ENCODE data around the gene PRKCH. TPM values are rescaled to one million over a fixed set of nuclear protein-coding genes. Genes with fewer than 3 reads are reported as not detected.

Gene PRKCH
- total and polyA plus RNA-seq, 2 donors (not counting 3 experiments of a cell fraction or from before 2014, with no cell fraction given): 97.7 to 103 TPM

DNA sequence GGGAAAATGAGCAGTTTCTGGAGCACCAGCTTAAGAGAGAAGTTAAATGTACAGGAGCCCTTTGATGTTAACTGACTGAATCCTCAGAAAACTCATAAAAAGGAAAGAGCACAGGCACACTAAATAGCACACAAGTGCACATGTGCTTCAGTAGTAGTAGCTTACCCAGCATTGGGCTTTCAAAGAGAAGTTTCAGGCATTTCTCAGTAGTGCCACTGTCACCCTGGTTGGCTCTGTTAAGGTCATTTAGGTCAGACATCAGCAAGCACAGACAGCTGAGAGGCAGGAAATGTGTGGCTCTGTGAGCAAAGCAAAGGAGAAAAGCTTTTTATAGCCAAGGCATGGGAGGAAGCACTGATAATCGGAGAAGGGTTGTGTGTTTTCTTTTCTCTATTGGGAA lies 277.6 kb downstream of the PRKCH start:
- Histone ChIP-seq H3K79me2 (ENCODE audit: control insufficient read depth, insufficient read depth, low read length) (no peaks in the 10 kb centered on the region), H3K4me1 (ENCODE audit: control insufficient read depth, extremely low read depth, insufficient read depth, low read length) (peaks cover 17% of the 10 kb centered on the region), H3K4me3 (replicated peaks in 1 of 3; ENCODE audit: insufficient read depth in 1 of 3, low read depth in 1 of 3, low read length in 3 of 3) (no peak overlapping the region), H3K9ac (replicated peaks; ENCODE audit: extremely low read depth, insufficient read depth, low read length) (peak overlapping the region; percentile 11), H3K9me1 (replicated peaks; ENCODE audit: control insufficient read depth, extremely low read depth, insufficient read depth, low read length) (no peaks in the 10 kb centered on the region), H4K20me1 (replicated peaks; ENCODE audit: control insufficient read depth, extremely low read depth, insufficient read depth, low read length) (no peaks in the 10 kb centered on the region), H3K9me3 (replicated peaks; ENCODE audit: control insufficient read depth, insufficient read depth, low read length) (no peaks in the 10 kb centered on the region), H2AFZ (ENCODE audit: low read depth, low read length) (peak overlapping the region; percentile 8), H3K4me2 (ENCODE audit: insufficient read depth, low read length) (peak overlapping the region; percentile 76), H3K27me3 (ENCODE audit: control insufficient read depth in 2 of 2, insufficient read depth in 2 of 2, low read length in 2 of 2) (no peaks in the 10 kb centered on the region), H3K36me3 (ENCODE audit: control insufficient read depth in 2 of 2, extremely low read depth in 1 of 2, insufficient read depth in 2 of 2, low read length in 2 of 2) (no peaks in the 10 kb centered on the region), H3K27ac (ENCODE audit: insufficient read depth, low read depth, low read length) (peak overlapping the region; percentile 47)
- TF ChIP-seq GATA2 (IDR thresholded peaks at IDR 0.05; ENCODE audit: insufficient read depth, insufficient read length, low read depth, low read length): peak; percentile 19
- TF ChIP-seq, protein P1, sequence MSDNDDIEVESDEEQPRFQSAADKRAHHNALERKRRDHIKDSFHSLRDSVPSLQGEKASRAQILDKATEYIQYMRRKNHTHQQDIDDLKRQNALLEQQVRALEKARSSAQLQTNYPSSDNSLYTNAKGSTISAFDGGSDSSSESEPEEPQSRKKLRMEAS (IDR thresholded peaks at IDR 0.05; ENCODE audit: insufficient read depth, insufficient read length): no peak
- intact Hi-C loops (cut with micrococcal nuclease): loop anchor here (2.0 kb wide), 1 partner anchor 122 kb away; no protein-coding TSS in a partner anchor
- FAIRE-seq (peak; percentile 87), DNase-seq (ENCODE audit: low read depth, low spot score) (peak; percentile 85)
- POLR2A ChIA-PET: interaction anchor here (0.6 kb wide), 2 partner anchors 96 to 147 kb away, joined by 3 to 4 read pairs; no protein-coding TSS in a partner anchor
- dilution Hi-C loops (cut with MboI; ENCODE audit: extremely low pct_ligation_motif_present, low sequenced_read_pairs): no loop called here
- no TSS peak for BruUV-seq (replicated peaks)
- CTCF ChIA-PET: interaction anchor here (1.1 to 1.5 kb wide), 7 partner anchors 10 to 122 kb away, joined by 3 to 5 read pairs (median 4); no protein-coding TSS in a partner anchor

- no TSS peak for BruUV-seq (replicated peaks)
- ChIA-PET POLR2A (no interaction called here), CTCF (no interaction called here)
- no peak overlapping the region for H3K4me3 ChIP-seq (replicated peaks in 1 of 3; ENCODE audit: insufficient read depth in 1 of 3, low read depth in 1 of 3, low read length in 3 of 3)
- DNase-seq (ENCODE audit: low read depth, low spot score): no peak
- no peaks in the 10 kb centered on the region for H3K9me3 ChIP-seq (replicated peaks; ENCODE audit: control insufficient read depth, insufficient read depth, low read length)
- H3K4me1 ChIP-seq (ENCODE audit: control insufficient read depth, extremely low read depth, insufficient read depth, low read length): peaks cover 17% of the 10 kb centered on the region
- H3K79me2 ChIP-seq (ENCODE audit: control insufficient read depth, insufficient read depth, low read length): no peaks in the 10 kb centered on the region
- no peak overlapping the region for H2AFZ ChIP-seq (ENCODE audit: low read depth, low read length)
- no peaks in the 10 kb centered on the region for H3K27me3 ChIP-seq (ENCODE audit: control insufficient read depth in 2 of 2, insufficient read depth in 2 of 2, low read length in 2 of 2)
- FAIRE-seq: no peak
- dilution Hi-C loops (cut with MboI; ENCODE audit: extremely low pct_ligation_motif_present, low sequenced_read_pairs): no loop called here
- H3K9ac ChIP-seq (replicated peaks; ENCODE audit: extremely low read depth, insufficient read depth, low read length): no peak overlapping the region
- TF ChIP-seq EZH2 (IDR thresholded peaks at IDR 0.05; ENCODE audit: borderline replicate concordance, low read depth, low read length, severe bottlenecking) (no peak), CTCF (IDR thresholded peaks at IDR 0.05; ENCODE audit: extremely low read depth in 1 of 2, insufficient read depth in 1 of 2, low read depth in 1 of 2, low read length in 2 of 2) (no peak), MYC (IDR thresholded peaks at IDR 0.05; ENCODE audit: low read depth, low read length) (no peak), JUN (IDR thresholded peaks at IDR 0.05; ENCODE audit: borderline replicate concordance, insufficient read depth, insufficient read length, low read depth) (no peak), POLR2A (IDR thresholded peaks at IDR 0.05; ENCODE audit: low read depth, low read length) (no peak), POLR2AphosphoS5 (IDR thresholded peaks at IDR 0.05; ENCODE audit: insufficient read depth, low read depth, low read length) (no peak), FOS (IDR thresholded peaks at IDR 0.05; ENCODE audit: borderline replicate concordance, insufficient read depth, low read length) (no peak)
- TF ChIP-seq, protein P1 (IDR thresholded peaks at IDR 0.05; ENCODE audit: insufficient read depth, insufficient read length): no peak
- H3K27ac ChIP-seq (ENCODE audit: insufficient read depth, low read depth, low read length): no peak overlapping the region
- no peaks in the 10 kb centered on the region for H4K20me1 ChIP-seq (replicated peaks; ENCODE audit: control insufficient read depth, extremely low read depth, insufficient read depth, low read length)
- intact Hi-C loops (cut with micrococcal nuclease): loop anchor here (2.0 kb wide), 1 partner anchor 123 kb away; no protein-coding TSS in a partner anchor
- H3K36me3 ChIP-seq (ENCODE audit: control insufficient read depth in 2 of 2, extremely low read depth in 1 of 2, insufficient read depth in 2 of 2, low read length in 2 of 2): no peaks in the 10 kb centered on the region
- H3K9me1 ChIP-seq (replicated peaks; ENCODE audit: control insufficient read depth, extremely low read depth, insufficient read depth, low read length): no peaks in the 10 kb centered on the region
- H3K4me2 ChIP-seq (ENCODE audit: insufficient read depth, low read length): peak overlapping the region; percentile 76
Measured at GRCh38 chr14:61599942-61600341, 278.6 kb downstream of the PRKCH start.
